ENCODE measurements around the gene STAP1.
"Not testable (repeated sequence)": the region's sequence is repeated elsewhere in the genome, so short reads cannot be mapped to it uniquely, and the experiment has no call there.

STAP1 gene

GRCh38 chr4:67531379-67531962, 27.1 kb upstream of the STAP1 start:
- no peak for TF ChIP-seq CTCF (conservative IDR thresholded peaks at IDR 0.05; ENCODE audit: low read depth, low read length)
- no peak for DNase-seq (ENCODE audit: low read depth)
- no peak overlapping the region for H3K4me3 ChIP-seq (ENCODE audit: low read depth, low read length)

GRCh38 chr4:67532397-67532796, 26.1 kb upstream of the STAP1 start:
- not testable (repeated sequence) for H3K4me3 ChIP-seq (ENCODE audit: low read depth, low read length)
- peak; percentile 20 for DNase-seq (ENCODE audit: low read depth)

- no peak overlapping the region for H3K4me3 ChIP-seq (ENCODE audit: low read depth, low read length)
- no peak for TF ChIP-seq CTCF (conservative IDR thresholded peaks at IDR 0.05; ENCODE audit: low read depth, low read length)
- no peak for DNase-seq (ENCODE audit: low read depth)
Measured at GRCh38 chr4:67533112-67533511, 25.4 kb upstream of the STAP1 start.

GRCh38 chr4:67535280-67535840, 23.2 kb upstream of the STAP1 start:
- no peak for DNase-seq (ENCODE audit: low read depth)
- TF ChIP-seq CTCF (conservative IDR thresholded peaks at IDR 0.05; ENCODE audit: low read depth, low read length), result no peak
- H3K4me3 ChIP-seq (ENCODE audit: low read depth, low read length), result no peak overlapping the region

GRCh38 chr4:67539830-67540229, 18.7 kb upstream of the STAP1 start:
- no peak overlapping the region for H3K4me3 ChIP-seq (ENCODE audit: low read depth, low read length)
- DNase-seq (ENCODE audit: low read depth), result no peak
- TF ChIP-seq CTCF (conservative IDR thresholded peaks at IDR 0.05; ENCODE audit: low read depth, low read length), result no peak

- TF ChIP-seq CTCF (conservative IDR thresholded peaks at IDR 0.05; ENCODE audit: low read depth, low read length), result no peak
Measured at GRCh38 chr4:67542076-67542475, 16.5 kb upstream of the STAP1 start.

GRCh38 chr4:67545199-67546003, 13.1 kb upstream of the STAP1 start, which contains the start of gene CENPC:
TSS of gene CENPC (minus strand) at chr4:67545503. CDS start at chr4:67545355, 148 bp downstream.
- DNase-seq (ENCODE audit: low read depth), result peak; percentile 99
- no peak for TF ChIP-seq CTCF (conservative IDR thresholded peaks at IDR 0.05; ENCODE audit: low read depth, low read length)
- peak within 1 kb of the TSS; percentile 83 for H3K4me3 ChIP-seq (ENCODE audit: low read depth, low read length)

More at GRCh38 chr4:67542076-67542475, 16.5 kb upstream of the STAP1 start:
- DNase-seq (ENCODE audit: low read depth), result no peak
- H3K4me3 ChIP-seq (ENCODE audit: low read depth, low read length), result no peak overlapping the region

Measured in choroid plexus epithelial cell (primary cell).